ENCODE data around the gene RFWD3.

Gene RFWD3

GRCh38 chr16:74709441-74709877 lies 42.8 kb upstream of the RFWD3 start:
- H3K27ac Mint-ChIP-seq: no peak overlapping the region
- peak; percentile 93 to 99 (median 95) for TF ChIP-seq CTCF (IDR thresholded peaks at IDR 0.05; ENCODE audit: unreplicated experiment in 3 of 3)
- peaks cover 5% of the 10 kb centered on the region for H3K27me3 Mint-ChIP-seq (ENCODE audit: low read depth)
- H3K4me3 Mint-ChIP-seq: no peak overlapping the region
- no peaks in the 10 kb centered on the region for H3K36me3 Mint-ChIP-seq (ENCODE audit: low read depth)
- H3K4me1 Mint-ChIP-seq: no peaks in the 10 kb centered on the region
- no peaks in the 10 kb centered on the region for H3K9me3 Mint-ChIP-seq

DNA sequence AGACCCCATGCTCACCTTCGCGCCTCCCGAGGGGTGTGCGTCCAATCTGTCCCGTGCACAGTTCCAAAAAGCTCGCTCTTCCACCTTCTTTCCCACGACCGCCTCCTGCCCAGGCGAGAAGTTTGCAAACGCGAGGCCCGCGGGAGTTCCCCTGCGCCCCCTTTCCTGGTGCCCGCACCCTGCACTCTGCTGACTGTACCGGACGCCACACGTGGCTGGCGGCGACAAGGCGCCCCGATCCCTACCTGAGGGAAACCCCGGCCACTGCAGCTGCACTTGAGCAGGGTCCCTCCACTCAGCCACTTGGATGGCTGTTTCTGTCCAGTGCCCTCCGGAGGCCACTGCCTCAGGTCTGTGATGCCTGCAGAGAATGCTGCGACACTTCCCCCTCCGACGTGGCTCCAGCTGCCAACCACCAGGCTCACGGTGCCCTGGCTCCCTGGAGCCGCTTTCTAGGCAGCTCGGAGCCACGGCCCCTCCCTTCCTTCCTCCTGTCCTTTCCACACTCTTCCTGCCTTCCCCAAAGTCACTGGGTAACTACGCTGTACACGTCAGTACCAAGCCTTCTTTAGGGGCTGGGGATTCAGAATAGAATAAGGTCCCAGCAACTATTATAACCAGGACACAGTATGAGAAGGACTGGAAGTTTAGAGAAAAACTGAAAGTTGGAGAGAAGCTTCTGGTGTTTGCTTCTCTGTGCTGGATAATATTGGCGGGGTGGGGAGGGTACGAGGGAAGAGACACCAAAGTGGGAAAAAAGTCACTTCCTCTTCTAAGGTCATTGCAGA lies 34.0 kb upstream of the RFWD3 start, which contains the start of gene MLKL:
Gene MLKL, minus strand, starts transcription at position 425 of the 788 bp plus-strand sequence. CDS start 5,105 bp downstream, outside the sequence.
- peaks cover 6% of the 10 kb centered on the region for H3K4me1 Mint-ChIP-seq
- no peaks in the 10 kb centered on the region for H3K9me3 Mint-ChIP-seq
- no peak within 1 kb of the TSS for H3K27ac Mint-ChIP-seq
- no peak for TF ChIP-seq CTCF (IDR thresholded peaks at IDR 0.05; ENCODE audit: unreplicated experiment in 3 of 3)
- peak within 1 kb of the TSS; percentile 60 to 76 (median 64) for H3K4me3 Mint-ChIP-seq
- H3K36me3 Mint-ChIP-seq (ENCODE audit: low read depth): no peaks in the 10 kb centered on the region
- H3K27me3 Mint-ChIP-seq (ENCODE audit: low read depth): peaks cover 4% of the 10 kb centered on the region

DNA sequence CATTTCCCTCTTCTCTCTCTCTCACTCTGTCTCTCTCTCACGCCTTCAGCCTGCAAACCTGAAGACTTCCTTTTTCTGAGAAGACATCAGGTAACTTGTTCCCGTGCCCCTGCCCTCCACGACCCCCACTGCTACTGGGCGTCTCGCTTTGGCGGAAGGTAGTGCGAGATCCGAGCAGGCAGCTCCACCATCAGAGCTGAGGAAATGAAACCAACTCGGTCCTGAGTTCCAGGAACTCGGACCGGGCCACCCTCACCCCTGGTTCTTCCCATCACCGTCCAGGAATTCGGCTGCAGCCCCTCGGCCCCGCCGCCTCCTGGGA lies 33.4 kb upstream of the RFWD3 start:
- peaks cover 6% of the 10 kb centered on the region for H3K4me1 Mint-ChIP-seq
- TF ChIP-seq CTCF (IDR thresholded peaks at IDR 0.05; ENCODE audit: unreplicated experiment in 3 of 3): no peak
- H3K9me3 Mint-ChIP-seq: no peaks in the 10 kb centered on the region
- H3K4me3 Mint-ChIP-seq: peak overlapping the region in 2 of 3 experiments; percentile 57 to 76
- no peak overlapping the region for H3K27ac Mint-ChIP-seq
- H3K27me3 Mint-ChIP-seq (ENCODE audit: low read depth): peaks cover 4% of the 10 kb centered on the region
- no peaks in the 10 kb centered on the region for H3K36me3 Mint-ChIP-seq (ENCODE audit: low read depth)

- Mint-ChIP-seq H3K4me3 (no peak overlapping the region), H3K27ac (no peak overlapping the region), H3K9me3 (no peaks in the 10 kb centered on the region), H3K4me1 (peaks cover 6% of the 10 kb centered on the region), H3K27me3 (ENCODE audit: low read depth) (peaks cover 4% of the 10 kb centered on the region), H3K36me3 (ENCODE audit: low read depth) (no peaks in the 10 kb centered on the region)
- TF ChIP-seq CTCF (IDR thresholded peaks at IDR 0.05; ENCODE audit: unreplicated experiment in 3 of 3): no peak
These were observed 33.0 kb upstream of the RFWD3 start for GRCh38 chr16:74699666-74700065.

GRCh38 chr16:74698222-74698621 lies 31.5 kb upstream of the RFWD3 start:
- Mint-ChIP-seq H3K9me3 (no peaks in the 10 kb centered on the region), H3K27ac (no peak overlapping the region), H3K4me3 (no peak overlapping the region), H3K36me3 (ENCODE audit: low read depth) (no peaks in the 10 kb centered on the region), H3K27me3 (ENCODE audit: low read depth) (peaks cover 4% of the 10 kb centered on the region), H3K4me1 (peaks cover 6% of the 10 kb centered on the region)
- TF ChIP-seq CTCF (IDR thresholded peaks at IDR 0.05; ENCODE audit: unreplicated experiment in 3 of 3): no peak

Measured in nephron (organoid).